GM10266 (cell line): Measurements from ENCODE around the gene KANSL1.

Experiments
- DNase-seq: peaks from one replicate; pipeline ENCODE4 v3.0.0; 2012; ENCODE audit errors: extremely low spot score
- TF ChIP-seq, protein P1 (sequence below): IDR thresholded peaks from 2 replicates; pipeline ENCODE4 v1.5.1; 2012; ENCODE audit warnings: mild to moderate bottlenecking, low read depth; ENCODE audit not compliant: control insufficient read depth, insufficient read depth; ENCODE audit errors: missing control alignments

KANSL1 gene

GRCh38 chr17:46170639-46171429 is 22.4 kb downstream of the KANSL1 start:
- no peak for DNase-seq
- TF ChIP-seq, protein P1, sequence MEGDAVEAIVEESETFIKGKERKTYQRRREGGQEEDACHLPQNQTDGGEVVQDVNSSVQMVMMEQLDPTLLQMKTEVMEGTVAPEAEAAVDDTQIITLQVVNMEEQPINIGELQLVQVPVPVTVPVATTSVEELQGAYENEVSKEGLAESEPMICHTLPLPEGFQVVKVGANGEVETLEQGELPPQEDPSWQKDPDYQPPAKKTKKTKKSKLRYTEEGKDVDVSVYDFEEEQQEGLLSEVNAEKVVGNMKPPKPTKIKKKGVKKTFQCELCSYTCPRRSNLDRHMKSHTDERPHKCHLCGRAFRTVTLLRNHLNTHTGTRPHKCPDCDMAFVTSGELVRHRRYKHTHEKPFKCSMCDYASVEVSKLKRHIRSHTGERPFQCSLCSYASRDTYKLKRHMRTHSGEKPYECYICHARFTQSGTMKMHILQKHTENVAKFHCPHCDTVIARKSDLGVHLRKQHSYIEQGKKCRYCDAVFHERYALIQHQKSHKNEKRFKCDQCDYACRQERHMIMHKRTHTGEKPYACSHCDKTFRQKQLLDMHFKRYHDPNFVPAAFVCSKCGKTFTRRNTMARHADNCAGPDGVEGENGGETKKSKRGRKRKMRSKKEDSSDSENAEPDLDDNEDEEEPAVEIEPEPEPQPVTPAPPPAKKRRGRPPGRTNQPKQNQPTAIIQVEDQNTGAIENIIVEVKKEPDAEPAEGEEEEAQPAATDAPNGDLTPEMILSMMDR, result no peak

DNA sequence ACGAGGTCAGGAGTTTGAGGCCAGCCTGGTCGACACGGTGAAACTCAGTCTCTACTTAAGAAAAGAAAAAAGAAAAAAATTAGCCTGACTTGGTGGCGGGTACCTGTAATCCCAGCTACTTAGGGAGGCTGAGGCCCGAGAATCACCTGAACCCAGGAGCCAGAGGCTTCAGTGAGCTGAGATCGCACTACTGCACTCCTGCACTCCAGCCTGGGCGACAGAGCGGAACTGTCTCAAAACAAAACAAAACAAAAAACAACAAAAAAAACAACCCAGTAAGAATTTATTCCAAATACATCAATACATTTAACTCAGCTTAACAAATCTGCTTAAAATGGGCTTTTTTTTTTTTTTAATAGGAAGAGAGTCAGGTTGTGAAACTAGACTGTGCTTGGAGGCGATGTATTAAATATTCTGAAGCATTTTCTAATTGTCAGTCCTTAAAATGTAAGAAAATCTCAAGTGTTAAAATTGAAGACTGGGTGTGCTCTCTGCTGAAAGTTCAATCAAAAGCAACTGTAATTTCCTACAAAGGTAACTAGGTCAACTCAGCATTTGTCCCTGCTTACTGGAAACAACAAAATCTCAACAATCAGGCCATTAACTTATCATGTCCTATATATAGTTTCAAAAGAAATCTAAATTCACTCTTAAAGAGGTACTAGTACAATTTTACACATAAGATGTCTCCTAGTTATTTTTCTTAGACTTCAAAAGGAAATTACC is 23.2 kb downstream of the KANSL1 start:
- TF ChIP-seq, protein P1, result no peak

GRCh38 chr17:46167826-46168569 is 25.2 kb downstream of the KANSL1 start:
- DNase-seq, result no peak
- TF ChIP-seq, protein P1, result no peak

More for the DNA sequence above, 23.2 kb downstream of the KANSL1 start:
- no peak for DNase-seq

GRCh38 chr17:46167267-46167666 is 26.0 kb downstream of the KANSL1 start:
- no peak for DNase-seq
- TF ChIP-seq, protein P1, result no peak

GRCh38 chr17:46166692-46167249 is 26.5 kb downstream of the KANSL1 start:
- TF ChIP-seq, protein P1, result no peak
- DNase-seq, result no peak

DNA sequence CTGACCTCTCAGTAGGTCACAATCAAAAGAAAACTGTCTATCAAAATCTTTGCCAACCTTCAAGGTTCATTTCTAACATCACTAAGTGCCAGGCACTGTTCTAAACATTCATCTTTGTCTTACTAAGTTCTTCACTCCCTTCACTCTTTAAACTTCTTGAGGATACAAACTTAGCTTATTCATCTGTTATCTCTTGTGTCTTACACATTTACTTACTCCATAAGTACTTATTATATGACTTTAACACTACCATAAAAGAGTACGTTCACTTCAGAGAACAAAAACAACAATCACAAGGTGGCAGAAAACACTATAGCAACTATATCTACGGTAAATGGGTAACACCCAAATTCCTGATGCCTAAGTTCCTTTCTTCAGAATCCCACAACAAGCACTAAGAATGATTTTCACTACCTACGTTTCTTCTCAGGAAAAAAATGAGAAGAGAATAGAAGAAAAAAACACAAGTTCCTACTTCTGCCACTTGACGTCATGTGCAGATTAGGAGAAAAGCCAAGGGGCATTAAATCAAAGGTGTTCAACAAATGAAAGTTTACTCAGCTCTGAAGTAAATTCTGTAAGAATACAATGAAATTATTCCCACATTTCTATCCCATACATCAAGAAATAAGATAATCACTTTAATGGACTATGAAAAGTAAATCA is 29.2 kb downstream of the KANSL1 start:
- DNase-seq, result no peak
- TF ChIP-seq, protein P1, result no peak
